GM12878 (cell line): ENCODE data around the gene MICAL3. TPM values are rescaled to one million over a fixed set of nuclear protein-coding genes. Genes with fewer than 3 reads are reported as not detected.

Experiments used
- ATAC-seq: fragments of 200-7000 bp; cut with Tn5 transposase; 3 replicates; pipeline ENCODE4 v1.9.1; 2020; ENCODE audit warnings: mild to moderate bottlenecking, moderate library complexity
- BruUV-seq: library from RNA; stranded (reverse); fragments of 400-500 nt; replicated peaks from 2 replicates; lab custom pipeline; 2021; lab: Mats Ljungman, UMichigan
- CTCF ChIA-PET: fragments of 300-600 bp; sonication (Branson Sonifier 250); formaldehyde crosslinking; extraction: SDS; loops from one replicate; lab custom pipeline; 2021; ENCODE audit warnings: inconsistent platforms; lab: Yijun Ruan, JAX
- POLR2A ChIA-PET: fragments of 350-600 bp; formaldehyde crosslinking; extraction: SDS; loops from one replicate; lab custom pipeline; 2021; ENCODE audit warnings: inconsistent platforms; lab: Charles Lee
- RAD21 ChIA-PET: fragments of 300-600 bp; sonication (Branson Sonifier 250); formaldehyde crosslinking; loops from one replicate; lab custom pipeline; 2023; ENCODE audit warnings: antibody characterized with exemption; ENCODE audit not compliant: unreplicated experiment; lab: Charles Lee
- SMC1A ChIA-PET: fragments of 300-600 bp; sonication (Branson Sonifier 250); formaldehyde crosslinking; loops from one replicate; lab custom pipeline; 2023; ENCODE audit not compliant: unreplicated experiment, uncharacterized antibody; lab: Charles Lee
- DNase-seq: peaks from one replicate; pipeline ENCODE4 v3.0.0-alpha.2; 2011; ENCODE audit warnings: low read depth, low spot score
- FAIRE-seq: peaks from 3 replicates; lab custom pipeline; 2011; peaks lifted over from hg19 to GRCh38; lab: Jason Lieb, UNC
- H2AFZ ChIP-seq: 2 replicates; pipeline ENCODE4 v1.6.0; 2011; ENCODE audit warnings: low read depth, low read length, control low read depth; ENCODE audit not compliant: control insufficient read depth
- H3K27ac ChIP-seq: 2 replicates; pipeline ENCODE4 v1.5.1; 2011; ENCODE audit warnings: control low read depth; ENCODE audit not compliant: control insufficient read depth, insufficient read depth
- H3K27me3 ChIP-seq, 2 experiments: replicated peaks in 1 of 2; 2 replicates each; pipeline versions ENCODE4 v1.6.0 to v1.6.1; 2011; ENCODE audit warnings: low read length in 1 of 2; ENCODE audit not compliant: control insufficient read depth in 2 of 2, insufficient read depth in 2 of 2
- H3K36me3 ChIP-seq, 2 experiments: 2 replicates each; pipeline ENCODE4 v1.5.1; 2011; ENCODE audit warnings: low read length in 1 of 2; ENCODE audit not compliant: control insufficient read depth in 2 of 2, insufficient read depth in 2 of 2
- H3K4me1 ChIP-seq: 2 replicates; pipeline ENCODE4 v1.6.1; 2011; ENCODE audit warnings: mild to moderate bottlenecking, low read length, moderate library complexity, mixed read lengths; ENCODE audit not compliant: control insufficient read depth, insufficient read depth
- H3K4me2 ChIP-seq: 2 replicates; pipeline ENCODE4 v1.6.0; 2011; ENCODE audit warnings: control low read depth; ENCODE audit not compliant: control insufficient read depth, insufficient read depth
- H3K4me3 ChIP-seq: fragments of 200-600 bp; sonication (generic); 2 replicates; pipeline ENCODE4 v1.5.1; 2016
- H3K79me2 ChIP-seq: 2 replicates; pipeline ENCODE4 v1.6.0; 2011; ENCODE audit warnings: low read length; ENCODE audit not compliant: control insufficient read depth, insufficient read depth
- H3K9ac ChIP-seq: 2 replicates; pipeline ENCODE4 v1.8.0; 2011; ENCODE audit warnings: low read length, control low read depth, mixed read lengths; ENCODE audit not compliant: control insufficient read depth, insufficient read depth
- H3K9me3 ChIP-seq: replicated peaks from 3 replicates; pipeline ENCODE4 v1.5.1; 2011; ENCODE audit warnings: mild to moderate bottlenecking, low read length; ENCODE audit not compliant: control insufficient read depth, insufficient read depth
- H4K20me1 ChIP-seq: 2 replicates; pipeline ENCODE4 v1.6.0; 2011; ENCODE audit not compliant: control insufficient read depth, insufficient read depth
- BCL3 ChIP-seq: IDR thresholded peaks from 2 replicates; pipeline ENCODE4 v1.6.1; 2011; ENCODE audit warnings: borderline replicate concordance, low read depth, mild to moderate bottlenecking, moderate library complexity, low read length; ENCODE audit not compliant: insufficient read depth, poor library complexity, severe bottlenecking
- BHLHE40 ChIP-seq, 2 experiments: fragments of 450-650 bp in 1 of 2; IDR thresholded peaks; 2 replicates each; pipeline ENCODE4 v1.6.1; 2011 to 2017; ENCODE audit warnings: low read depth in 2 of 2, borderline replicate concordance in 1 of 2, improper control_type of control experiment in 1 of 2, low read length in 1 of 2, mild to moderate bottlenecking in 1 of 2
- CBX5 ChIP-seq: sonication (generic); IDR thresholded peaks from 2 replicates; pipeline ENCODE4 v1.6.1; 2016; ENCODE audit warnings: low read depth, moderate library complexity, mild to moderate bottlenecking, inconsistent platforms
- DPF2 ChIP-seq: fragments of 450-650 bp; IDR thresholded peaks from 2 replicates; pipeline ENCODE4 v1.6.1; 2017; ENCODE audit warnings: mild to moderate bottlenecking
- FOS ChIP-seq: IDR thresholded peaks from 3 replicates; pipeline ENCODE4 v1.6.1; 2011; ENCODE audit warnings: borderline replicate concordance; ENCODE audit not compliant: insufficient read length; ENCODE audit errors: extremely low read depth
- FOXK2 ChIP-seq: fragments of 450-650 bp; IDR thresholded peaks from 2 replicates; pipeline ENCODE4 v1.6.1; 2017; ENCODE audit warnings: mild to moderate bottlenecking, moderate library complexity
- HCFC1 ChIP-seq: fragments of 150-350 bp; IDR thresholded peaks from 2 replicates; pipeline ENCODE4 v1.6.1; 2014; ENCODE audit warnings: low read length
- HDAC2 ChIP-seq: fragments of 200-600 bp; sonication (generic); IDR thresholded peaks from 2 replicates; pipeline ENCODE4 v1.6.1; 2017
- KAT2A ChIP-seq: conservative IDR thresholded peaks from 2 replicates; pipeline ENCODE4 v1.6.1; 2011; ENCODE audit warnings: low read depth, low read length; ENCODE audit not compliant: control insufficient read depth
- KLF5 ChIP-seq: fragments of 450-650 bp; IDR thresholded peaks from 2 replicates; pipeline ENCODE4 v1.6.1; 2014; ENCODE audit warnings: mild to moderate bottlenecking; ENCODE audit not compliant: partially characterized antibody
- MEF2B ChIP-seq: fragments of 450-650 bp; IDR thresholded peaks from 2 replicates; pipeline ENCODE4 v1.6.1; 2018; ENCODE audit warnings: mild to moderate bottlenecking, moderate library complexity; ENCODE audit not compliant: partially characterized antibody, poor library complexity, severe bottlenecking
- MXI1 ChIP-seq: fragments of 150-350 bp; IDR thresholded peaks from 2 replicates; pipeline ENCODE4 v1.6.1; 2011; ENCODE audit warnings: low read depth, mild to moderate bottlenecking, inconsistent platforms, low read length, improper control_type of control experiment
- MYC ChIP-seq: IDR thresholded peaks from 2 replicates; pipeline ENCODE4 v1.6.1; 2011; ENCODE audit warnings: mild to moderate bottlenecking, low read length, moderate library complexity, inconsistent platforms; ENCODE audit not compliant: insufficient read depth, insufficient replicate concordance, insufficient read length, severe bottlenecking
- NFYB ChIP-seq: IDR thresholded peaks from 2 replicates; pipeline ENCODE4 v1.6.1; 2011; ENCODE audit warnings: low read depth, mild to moderate bottlenecking, low read length, improper control_type of control experiment, moderate library complexity; ENCODE audit not compliant: insufficient read depth
- PKNOX1 ChIP-seq: fragments of 450-650 bp; IDR thresholded peaks from 2 replicates; pipeline ENCODE4 v1.6.1; 2016; ENCODE audit warnings: mild to moderate bottlenecking
- SP1 ChIP-seq: IDR thresholded peaks from one replicate; pipeline ENCODE4 v1.6.1; 2011; ENCODE audit warnings: low read depth, low read length
- SRF ChIP-seq, 2 experiments: IDR thresholded peaks; 2 replicates each; pipeline ENCODE4 v1.6.1; 2011; ENCODE audit warnings: low read depth in 2 of 2, low read length in 2 of 2, mild to moderate bottlenecking in 1 of 2, moderate library complexity in 1 of 2
- ZBTB40 ChIP-seq: fragments of 450-650 bp; IDR thresholded peaks from 2 replicates; pipeline ENCODE4 v1.6.1; 2016; ENCODE audit warnings: mild to moderate bottlenecking, moderate library complexity, borderline replicate concordance
- WGBS: methylation state at CpG from one replicate; pipeline ENCODE4 v1.1.6; 2016; ENCODE audit warnings: low lambda C conversion rate; ENCODE audit not compliant: insufficient replicate concordance, insufficient coverage; ENCODE audit errors: missing lambda C conversion rate; 5-methylcytosine and 5-hydroxymethylcytosine counted together
- in situ Hi-C: fragments of 300-500 bp; cut with MboI; formaldehyde crosslinking; loops from 9 replicates; pipeline ENCODE4 v1.14.3; 2018; ENCODE audit warnings: mixed read lengths
- intact Hi-C: fragments of 100-400 bp; cut with micrococcal nuclease; formaldehyde crosslinking; loops from one replicate; pipeline ENCODE4 v1.14.2; 2022; ENCODE audit not compliant: unreplicated experiment
- polyA plus RNA-seq, 11 experiments: library from polyadenylated mRNA; depleted of rRNA in 4 of 11; unstranded in 6 of 11; stranded (reverse) in 5 of 11; fragments of >200 nt; fragmentation: Nextera tagmentation in 4 of 11; fragmentation: Illumina TruSeq in 1 of 11; extraction: Ambion mirVana in 4 of 11; extraction: Trizol in 1 of 11; gene quantifications; 1 replicate in 1 of 11; 2 replicates in 10 of 11; pipeline versions ENCODE4 v1.2.1 to v1.2.3, GENCODE V29; 2011 to 2016; ENCODE audit warnings: inconsistent platforms in 2 of 11, missing spikeins in 2 of 11, low read depth in 1 of 11
- total RNA-seq, 4 experiments: library from RNA; depleted of rRNA in 3 of 4; stranded (reverse); fragments of >200 nt in 3 of 4; fragmentation: Illumina TruSeq in 1 of 4; extraction: Trizol in 1 of 4; gene quantifications; 2 replicates each; pipeline versions ENCODE4 v1.2.1 to v1.2.3, GENCODE V29; 2013 to 2021

MICAL3 gene
- total and polyA plus RNA-seq, 10 of the 15 experiments (the other 5 are each of a cell fraction or from before 2014, with no cell fraction given) = 2.6 to 92.2 (median 24.0) TPM

- TF ChIP-seq FOS (no peak), CBX5 (no peak), BHLHE40 (IDR thresholded peaks at IDR 0.05; ENCODE audit: borderline replicate concordance in 1 of 2, low read depth in 2 of 2, low read length in 1 of 2) (no peak), DPF2 (no peak), ZBTB40 (no peak), SRF (IDR thresholded peaks at IDR 0.05; ENCODE audit: low read depth in 2 of 2, low read length in 2 of 2) (no peak), HDAC2 (no peak), MYC (no peak), MXI1 (no peak)
These were observed 126.5 kb downstream of the MICAL3 start (continued) for GRCh38 chr22:17897858-17898257.

- H3K9me3 ChIP-seq = no peaks in the 10 kb centered on the region
- CTCF ChIA-PET = interaction anchor here (1.4 kb wide), 1 partner anchor 179 kb away, joined by 3 read pairs; no protein-coding TSS in a partner anchor
- BruUV-seq = no TSS peak
- no peak for FAIRE-seq
- H4K20me1 ChIP-seq = no peaks in the 10 kb centered on the region
- POLR2A ChIA-PET = no interaction called here
- WGBS = 44% methylated on average over 2 of the region's 2 CpGs
- intact Hi-C loops (no loop called here), in situ Hi-C loops (no loop called here)
- RAD21 ChIA-PET = no interaction called here
- SMC1A ChIA-PET = no interaction called here
- H3K4me2 ChIP-seq = no peak overlapping the region
- H3K9ac ChIP-seq = no peak overlapping the region
- ATAC-seq = no peak
- no peak for DNase-seq
- no peak overlapping the region for H3K27ac ChIP-seq
- H3K36me3 ChIP-seq = peaks cover 33 to 34% of the 10 kb centered on the region in 2 experiments
- no peaks in the 10 kb centered on the region for H3K27me3 ChIP-seq
- no peak overlapping the region for H3K4me3 ChIP-seq
- H3K4me1 ChIP-seq = 0 out of 2 replicates have a peak, but pooled peaks cover 6% of the 10 kb centered on the region
- no peak overlapping the region for H2AFZ ChIP-seq
- no peaks in the 10 kb centered on the region for H3K79me2 ChIP-seq
- no peak for TF ChIP-seq PKNOX1
- no peak for TF ChIP-seq KAT2A
- no peak for TF ChIP-seq KLF5
- no peak for TF ChIP-seq MEF2B
- no peak for TF ChIP-seq BCL3
- no peak for TF ChIP-seq NFYB
- TF ChIP-seq FOXK2 = no peak
- no peak for TF ChIP-seq SP1
- TF ChIP-seq HCFC1 = no peak
These were observed 126.9 kb downstream of the MICAL3 start for GRCh38 chr22:17897426-17897825.
